H9 (cell line): ENCODE measurements around the gene PCSK2. TPM values are rescaled to one million over a fixed set of nuclear protein-coding genes. Genes with fewer than 3 reads are reported as not detected.

ENCODE experiments used
- DNase-seq: peaks from one replicate; pipeline ENCODE4 v3.0.0-alpha.2; 2017
- H2AFZ ChIP-seq: one replicate; pipeline ENCODE4 v1.6.1; 2013; ENCODE audit warnings: mild to moderate bottlenecking, low read length, control low read depth, moderate library complexity
- H2AK5ac ChIP-seq: 2 replicates; pipeline ENCODE4 v1.6.1; 2013; ENCODE audit warnings: low read length, control low read depth, mixed read lengths; ENCODE audit not compliant: insufficient read length
- H2BK120ac ChIP-seq: one replicate; pipeline ENCODE4 v1.6.1; 2013; ENCODE audit warnings: low read depth, mild to moderate bottlenecking, low read length, control low read depth, inconsistent platforms; ENCODE audit not compliant: poor library complexity, severe bottlenecking
- H2BK12ac ChIP-seq: 2 replicates; pipeline ENCODE4 v1.6.1; 2013; ENCODE audit warnings: low read length, control low read depth, mixed read lengths, low read depth; ENCODE audit not compliant: insufficient read length
- H2BK15ac ChIP-seq: 2 replicates; pipeline ENCODE4 v1.6.1; 2013; ENCODE audit warnings: low read depth, low read length, control low read depth
- H2BK20ac ChIP-seq: one replicate; pipeline ENCODE4 v1.6.1; 2013; ENCODE audit warnings: low read depth, mild to moderate bottlenecking, low read length, control low read depth, inconsistent platforms; ENCODE audit not compliant: poor library complexity, severe bottlenecking
- H2BK5ac ChIP-seq: 2 replicates; pipeline ENCODE4 v1.6.1; 2013; ENCODE audit warnings: low read length, control low read depth, mixed read lengths; ENCODE audit not compliant: insufficient read length
- H3K14ac ChIP-seq: 2 replicates; pipeline ENCODE4 v1.6.1; 2013; ENCODE audit warnings: low read length, control low read depth; ENCODE audit not compliant: insufficient read depth
- H3K18ac ChIP-seq: 2 replicates; pipeline ENCODE4 v1.6.1; 2013; ENCODE audit warnings: low read depth, mild to moderate bottlenecking, mixed read lengths, low read length, control low read depth; ENCODE audit not compliant: insufficient read length
- H3K23ac ChIP-seq: 2 replicates; pipeline ENCODE4 v1.6.1; 2013; ENCODE audit warnings: low read length, control low read depth, mixed read lengths, low read depth; ENCODE audit not compliant: insufficient read length
- H3K23me2 ChIP-seq: 2 replicates; pipeline ENCODE4 v1.6.1; 2013; ENCODE audit warnings: low read depth, mild to moderate bottlenecking, mixed read lengths, low read length, control low read depth; ENCODE audit not compliant: insufficient read length, poor library complexity, severe bottlenecking
- H3K27ac ChIP-seq: 2 replicates; pipeline ENCODE4 v1.5.1; 2013; ENCODE audit warnings: low read length, control low read depth, mixed read lengths, low read depth; ENCODE audit not compliant: insufficient read length
- H3K27me3 ChIP-seq: 2 replicates; pipeline ENCODE4 v1.6.1; 2013; ENCODE audit warnings: low read length, control low read depth, inconsistent platforms; ENCODE audit not compliant: insufficient read depth
- H3K4ac ChIP-seq: 2 replicates; pipeline ENCODE4 v1.6.1; 2013; ENCODE audit warnings: low read depth, mild to moderate bottlenecking, control low read depth, inconsistent platforms, low read length, moderate library complexity
- H3K4me1 ChIP-seq: 2 replicates; pipeline ENCODE4 v1.6.1; 2013; ENCODE audit warnings: low read length, control low read depth, inconsistent platforms; ENCODE audit not compliant: insufficient read depth
- H3K4me2 ChIP-seq: 2 replicates; pipeline ENCODE4 v1.6.1; 2013; ENCODE audit warnings: low read length, control low read depth, mixed read lengths; ENCODE audit not compliant: insufficient read length, insufficient read depth
- H3K56ac ChIP-seq: 2 replicates; pipeline ENCODE4 v1.6.1; 2013; ENCODE audit warnings: low read depth, mild to moderate bottlenecking, mixed read lengths, low read length, control low read depth; ENCODE audit not compliant: insufficient read length
- H3K79me1 ChIP-seq: 2 replicates; pipeline ENCODE4 v1.6.1; 2013; ENCODE audit warnings: low read depth, mild to moderate bottlenecking, moderate library complexity, low read length, control low read depth, inconsistent platforms; ENCODE audit not compliant: insufficient read depth, poor library complexity, severe bottlenecking
- H3K79me2 ChIP-seq: 2 replicates; pipeline ENCODE4 v1.6.1; 2013; ENCODE audit warnings: low read length, control low read depth, inconsistent platforms; ENCODE audit not compliant: insufficient read depth
- H3K9ac ChIP-seq: 2 replicates; pipeline ENCODE4 v1.6.1; 2013; ENCODE audit warnings: low read length, control low read depth, mixed read lengths; ENCODE audit not compliant: insufficient read length; ENCODE audit errors: extremely low read depth
- H3K9me3 ChIP-seq: one replicate; pipeline ENCODE4 v1.6.1; 2013; ENCODE audit warnings: low read depth, low read length, inconsistent platforms; ENCODE audit not compliant: control insufficient read depth
- H3T11ph ChIP-seq: one replicate; pipeline ENCODE4 v1.6.1; 2013; ENCODE audit warnings: mild to moderate bottlenecking, low read length, control low read depth, inconsistent platforms
- H4K20me1 ChIP-seq: one replicate; pipeline ENCODE4 v1.6.1; 2013; ENCODE audit not compliant: control insufficient read depth, insufficient read length, insufficient read depth
- H4K5ac ChIP-seq: 2 replicates; pipeline ENCODE4 v1.6.1; 2013; ENCODE audit warnings: low read depth, mild to moderate bottlenecking, mixed read lengths, low read length, control low read depth; ENCODE audit not compliant: insufficient read length
- H4K8ac ChIP-seq: replicated peaks from 2 replicates; pipeline ENCODE4 v1.6.1; 2013; ENCODE audit warnings: low read length, control low read depth, mixed read lengths, low read depth; ENCODE audit not compliant: insufficient read length
- H4K91ac ChIP-seq: 2 replicates; pipeline ENCODE4 v1.6.1; 2013; ENCODE audit warnings: low read depth, mild to moderate bottlenecking, moderate library complexity, mixed read lengths, low read length, control low read depth; ENCODE audit not compliant: insufficient read length
- H3K27ac Mint-ChIP-seq, 3 experiments: 2 replicates in 2 of 3; 3 replicates in 1 of 3; pipeline ENCODE4 v1.8.0; 2020 to 2021; ENCODE audit warnings: mixed read lengths in 3 of 3, mild to moderate bottlenecking in 1 of 3, moderate library complexity in 1 of 3
- H3K27me3 Mint-ChIP-seq: 2 replicates; pipeline ENCODE4 v1.8.0; 2021; ENCODE audit warnings: low read depth, mild to moderate bottlenecking, moderate library complexity, mixed read lengths
- H3K36me3 Mint-ChIP-seq, 3 experiments: 2 replicates in 2 of 3; 3 replicates in 1 of 3; pipeline ENCODE4 v1.8.0; 2020 to 2021; ENCODE audit warnings: low read depth in 3 of 3, mixed read lengths in 3 of 3; ENCODE audit not compliant: insufficient read depth in 1 of 3
- H3K4me1 Mint-ChIP-seq, 2 experiments: 2 replicates each; pipeline ENCODE4 v1.8.0; 2020; ENCODE audit warnings: mixed read lengths in 2 of 2
- H3K4me3 Mint-ChIP-seq, 2 experiments: 2 replicates in 1 of 2; 3 replicates in 1 of 2; pipeline ENCODE4 v1.8.0; 2020 to 2021; ENCODE audit warnings: mild to moderate bottlenecking in 2 of 2, mixed read lengths in 2 of 2, moderate library complexity in 1 of 2
- H3K9me3 Mint-ChIP-seq, 2 experiments: 2 replicates in 1 of 2; 3 replicates in 1 of 2; pipeline ENCODE4 v1.8.0; 2020; ENCODE audit warnings: mild to moderate bottlenecking in 2 of 2, mixed read lengths in 2 of 2, moderate library complexity in 1 of 2
- CTCF ChIP-seq: fragments of 200-600 bp; sonication (generic); conservative IDR thresholded peaks from 3 replicates; pipeline ENCODE4 v1.8.0; 2021; ENCODE audit warnings: antibody characterized with exemption, mild to moderate bottlenecking
- WGBS: extraction: QIAGEN DNeasy Blood & Tissue Kit; methylation state at CpG from one replicate; pipeline ENCODE4 v1.1.7; 2013; ENCODE audit warnings: missing lambda C conversion rate, low lambda C conversion rate, mixed read lengths; ENCODE audit not compliant: insufficient read length; ENCODE audit errors: extremely low coverage; 5-methylcytosine and 5-hydroxymethylcytosine counted together
- total RNA-seq: library from RNA; stranded (reverse); gene quantifications from 2 replicates; pipeline ENCODE4 v1.2.1, GENCODE V29; 2021

PCSK2 gene
- total RNA-seq, 1 experiment from 2014 or later, result 2.8 TPM

DNA sequence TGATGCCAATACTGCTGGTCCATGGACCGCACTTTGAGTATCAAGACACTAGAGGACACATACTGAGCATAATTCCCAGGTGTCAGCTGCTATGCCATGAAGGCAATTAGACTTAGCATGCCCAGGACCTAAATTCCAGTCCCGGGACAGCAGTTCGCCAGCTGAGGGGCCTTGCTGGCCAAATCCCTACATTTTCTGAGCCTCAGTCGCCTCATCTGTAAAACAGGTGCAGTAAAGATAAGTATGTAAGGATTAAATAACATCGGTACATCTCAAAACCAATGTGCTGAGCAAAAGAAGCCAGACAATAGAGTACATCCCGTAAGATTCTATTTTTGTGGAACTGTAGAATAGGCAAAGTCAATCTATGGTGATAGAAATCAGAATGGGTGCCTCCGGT, 303.3 kb downstream of the PCSK2 start:
- Histone ChIP-seq H3K79me1 (no peaks in the 10 kb centered on the region), H3K27ac (no peak overlapping the region), H3K23ac (no peak overlapping the region), H3K4me1 (peaks cover 5% of the 10 kb centered on the region; the same call in 1 of the 2 replicates), H2BK12ac (no peak overlapping the region), H3K27me3 (no peaks in the 10 kb centered on the region), H4K8ac (no peak overlapping the region), H3T11ph (no peak overlapping the region), H4K91ac (no peak overlapping the region), H3K56ac (no peak overlapping the region), H3K9me3 (no peaks in the 10 kb centered on the region), H3K14ac (no peak overlapping the region), H2BK20ac (no peak overlapping the region), H3K9ac (no peak overlapping the region), H2BK120ac (no peak overlapping the region), H3K23me2 (no peaks in the 10 kb centered on the region), H3K79me2 (no peaks in the 10 kb centered on the region), H2AK5ac (no peak overlapping the region), H3K4me2 (no peak overlapping the region), H3K18ac (no peak overlapping the region), H4K5ac (no peak overlapping the region), H4K20me1 (no peaks in the 10 kb centered on the region), H2AFZ (no peak overlapping the region), H2BK15ac (no peak overlapping the region), H2BK5ac (no peak overlapping the region), H3K4ac (no peak overlapping the region)
- H3K4me3 Mint-ChIP-seq, result peak overlapping the region; percentile 57 to 76
- no peak for DNase-seq
- WGBS, result no CpG with 5 or more reads among the region's 7 CpGs
- H3K27me3 Mint-ChIP-seq, result peaks cover 16% of the 10 kb centered on the region
- H3K27ac Mint-ChIP-seq, result peak overlapping the region in 1 of 3 experiments; percentile 57; a peak in 1 of 7 replicates
- H3K9me3 Mint-ChIP-seq, result no peaks in the 10 kb centered on the region
- peaks cover 27 to 30% of the 10 kb centered on the region in 2 experiments for H3K4me1 Mint-ChIP-seq
- no peaks in the 10 kb centered on the region; a peak in 2 of 7 replicates for H3K36me3 Mint-ChIP-seq
- TF ChIP-seq CTCF, result no peak
